Dermis blood vessel endothelial cell (primary cell): ENCODE data around the gene USP44. TPM values are rescaled to one million over a fixed set of nuclear protein-coding genes. Genes with fewer than 3 reads are reported as not detected.
"Not testable (repeated sequence)": the region's sequence is repeated elsewhere in the genome, so short reads cannot be mapped to it uniquely, and the experiment has no call there.

Source experiments
- DNase-seq: peaks from one replicate; pipeline ENCODE4 v3.0.0; 2010
- total RNA-seq: library from RNA; depleted of rRNA; stranded (reverse); fragments of >200 nt; gene quantifications from 2 replicates; pipeline ENCODE4 v1.2.3, GENCODE V29; 2014

Gene USP44
- 3.4 and 5.4 TPM in 2 replicates for total RNA-seq

DNA sequence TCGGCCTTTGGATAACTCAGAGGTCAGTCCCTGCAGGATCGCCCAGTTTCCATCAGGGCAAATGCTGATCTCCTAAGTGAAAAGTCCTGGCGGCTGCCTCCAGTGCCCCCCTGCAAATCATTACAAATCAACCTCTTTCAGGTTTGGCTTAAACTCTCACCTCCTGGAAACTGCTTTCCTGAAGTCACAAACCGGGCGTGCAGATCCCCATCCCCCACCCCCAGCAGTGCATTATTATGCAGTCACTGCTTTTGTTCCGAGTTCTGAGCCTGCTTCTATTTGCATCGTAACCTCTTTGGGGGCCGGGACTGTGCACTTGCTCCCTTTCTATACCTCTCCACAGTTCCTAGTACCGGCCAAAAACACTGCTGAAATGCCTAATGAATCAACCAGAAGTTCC is at the start of gene USP44:
Gene USP44, minus strand, starts transcription at position 172 of the 400 bp plus-strand sequence. CDS start 17,220 bp downstream, outside the sequence.
- DNase-seq = no peak

DNA sequence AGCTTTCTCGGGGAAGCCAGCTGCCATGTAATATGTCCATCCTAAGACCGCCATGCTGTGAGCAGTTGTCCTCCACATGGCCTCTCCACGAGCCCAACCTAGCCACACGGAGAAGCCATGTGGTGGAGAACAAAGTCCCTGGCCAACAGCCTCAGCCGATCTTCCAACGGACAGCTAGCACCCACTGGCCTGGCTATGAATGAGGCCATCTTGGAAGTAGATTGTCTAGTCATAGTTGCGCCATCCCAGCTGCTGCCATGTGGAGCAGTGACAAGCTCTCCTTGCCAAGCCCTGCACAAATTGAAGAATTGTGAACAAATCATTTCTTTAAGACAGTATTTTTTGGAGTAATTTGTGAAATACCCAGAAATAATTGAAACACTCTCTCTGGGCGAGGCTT is 49.3 kb upstream of the USP44 start:
- DNase-seq = no peak

DNA sequence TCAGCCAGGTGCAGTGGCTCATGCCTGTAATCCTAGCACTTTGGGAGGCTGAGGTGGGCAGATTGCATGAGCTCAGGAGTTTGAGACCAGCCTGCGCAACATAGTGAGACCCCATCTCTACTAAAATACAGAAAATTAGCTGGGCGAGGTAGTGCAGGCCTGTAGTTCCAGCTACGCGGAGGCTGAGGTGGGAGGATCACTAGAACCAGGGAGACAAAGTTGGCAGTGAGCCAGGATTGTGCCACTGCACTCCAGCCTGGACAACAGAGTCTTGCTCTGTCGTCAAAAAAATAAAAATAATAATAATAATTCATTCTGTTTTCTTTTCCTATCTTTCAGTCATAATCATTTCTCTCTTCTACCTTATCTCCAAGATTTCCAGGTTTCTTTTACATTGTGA is 48.6 kb upstream of the USP44 start:
- no peak for DNase-seq

DNA sequence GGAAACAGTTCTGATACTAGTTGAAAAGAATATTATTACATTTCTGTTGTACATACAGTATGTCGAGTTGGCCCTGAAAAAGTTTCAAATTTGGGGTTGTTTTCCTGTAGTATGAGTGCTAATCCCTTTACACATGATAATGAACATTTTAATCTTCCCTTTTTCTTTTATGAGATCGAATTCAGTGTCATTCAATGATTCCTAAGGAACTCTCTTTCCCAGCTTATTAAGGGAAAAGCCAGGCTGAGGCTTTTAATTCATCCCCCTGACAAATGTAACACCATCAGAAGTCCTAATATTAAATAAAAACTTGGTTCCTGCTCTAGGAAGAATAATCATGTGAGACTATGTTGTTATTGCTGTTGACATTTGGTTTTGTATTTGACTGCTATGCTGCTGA is 42.9 kb upstream of the USP44 start:
- no peak for DNase-seq

DNA sequence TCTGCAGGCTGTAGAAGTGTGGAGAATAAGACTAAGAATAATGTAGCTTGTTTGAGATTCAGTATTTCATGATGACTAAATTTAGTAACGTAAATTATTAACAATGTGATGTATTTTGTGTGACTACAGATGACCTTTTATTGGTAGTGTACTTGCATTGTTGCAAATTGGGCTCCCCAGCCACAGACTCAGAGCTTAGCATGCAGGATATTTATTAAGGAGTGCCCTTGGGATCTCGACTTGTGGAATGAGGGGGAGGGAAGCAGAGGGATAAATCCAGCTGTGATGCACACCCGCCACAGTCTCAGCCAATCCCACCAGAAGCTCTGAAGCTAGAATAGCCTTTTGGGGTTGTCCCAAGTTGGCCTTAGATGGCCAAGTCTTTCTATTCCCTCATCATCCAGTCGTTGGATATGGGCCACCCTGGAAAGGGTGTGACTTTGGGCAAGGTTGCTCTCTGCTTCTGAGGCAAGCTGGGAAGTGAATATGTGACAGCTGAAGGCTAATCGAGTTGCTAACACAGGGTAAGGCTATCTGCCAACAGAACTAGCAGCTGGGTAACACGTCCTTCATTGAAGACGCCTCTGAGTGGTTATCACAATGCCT is 42.1 kb upstream of the USP44 start:
- DNase-seq = no peak

DNA sequence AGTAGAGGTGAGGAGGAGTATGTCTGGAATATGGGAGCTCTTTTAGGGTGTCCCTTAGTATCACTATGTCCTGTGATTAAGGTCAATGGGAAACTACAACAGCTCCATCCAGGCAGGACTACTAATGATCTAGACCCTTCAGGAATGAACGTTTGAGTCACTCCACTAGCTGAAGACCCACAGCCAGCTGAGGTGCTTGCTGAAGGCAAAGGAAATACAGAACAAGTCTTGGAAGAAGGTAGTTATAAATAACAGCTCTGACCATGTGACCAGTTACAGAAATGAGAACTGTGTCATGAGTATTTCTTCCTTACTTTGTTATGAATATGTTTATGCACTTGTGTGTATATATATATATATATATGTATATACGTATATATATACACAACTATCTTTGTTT is 40.5 kb upstream of the USP44 start:
- peak; percentile 43 for DNase-seq

DNA sequence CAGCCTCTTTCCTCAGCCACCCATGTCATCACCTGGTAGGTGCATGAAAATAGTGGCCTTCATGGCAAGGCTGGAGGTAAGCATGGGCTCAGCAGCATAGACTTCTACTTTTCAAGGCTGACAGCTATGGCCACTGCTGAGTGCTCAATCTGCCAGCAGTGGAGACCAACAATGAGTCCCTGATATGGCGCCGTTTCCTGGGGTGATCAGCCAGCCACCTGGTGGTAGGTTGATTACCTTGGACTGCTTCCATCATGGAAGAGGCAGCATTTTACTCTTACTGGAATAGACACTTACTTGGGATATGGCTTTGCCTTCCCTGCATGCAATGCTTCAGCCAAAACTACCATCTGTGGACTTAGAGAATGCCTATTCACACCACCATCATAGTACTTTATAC is 39.5 kb upstream of the USP44 start:
- no peak for DNase-seq

DNA sequence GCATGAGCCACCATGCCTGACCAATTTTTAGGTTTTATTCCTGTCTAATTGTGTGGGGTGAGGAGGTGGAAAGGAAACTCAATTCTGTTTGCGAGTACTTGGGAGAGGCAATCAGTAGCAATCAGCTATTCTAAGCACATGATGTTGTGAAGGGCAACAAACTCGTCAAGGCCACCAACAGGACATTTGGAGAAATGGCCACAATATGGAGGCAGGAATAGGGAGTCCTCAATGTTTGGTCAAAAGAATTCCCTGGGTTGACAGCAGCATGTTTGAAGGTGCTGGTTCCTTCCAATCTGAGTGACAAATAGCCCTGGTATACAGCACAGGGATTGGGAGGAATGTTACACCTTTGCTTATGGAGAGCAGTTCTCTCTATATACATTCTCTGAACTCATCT is 32.7 kb upstream of the USP44 start:
- peak; percentile 11 for DNase-seq

DNA sequence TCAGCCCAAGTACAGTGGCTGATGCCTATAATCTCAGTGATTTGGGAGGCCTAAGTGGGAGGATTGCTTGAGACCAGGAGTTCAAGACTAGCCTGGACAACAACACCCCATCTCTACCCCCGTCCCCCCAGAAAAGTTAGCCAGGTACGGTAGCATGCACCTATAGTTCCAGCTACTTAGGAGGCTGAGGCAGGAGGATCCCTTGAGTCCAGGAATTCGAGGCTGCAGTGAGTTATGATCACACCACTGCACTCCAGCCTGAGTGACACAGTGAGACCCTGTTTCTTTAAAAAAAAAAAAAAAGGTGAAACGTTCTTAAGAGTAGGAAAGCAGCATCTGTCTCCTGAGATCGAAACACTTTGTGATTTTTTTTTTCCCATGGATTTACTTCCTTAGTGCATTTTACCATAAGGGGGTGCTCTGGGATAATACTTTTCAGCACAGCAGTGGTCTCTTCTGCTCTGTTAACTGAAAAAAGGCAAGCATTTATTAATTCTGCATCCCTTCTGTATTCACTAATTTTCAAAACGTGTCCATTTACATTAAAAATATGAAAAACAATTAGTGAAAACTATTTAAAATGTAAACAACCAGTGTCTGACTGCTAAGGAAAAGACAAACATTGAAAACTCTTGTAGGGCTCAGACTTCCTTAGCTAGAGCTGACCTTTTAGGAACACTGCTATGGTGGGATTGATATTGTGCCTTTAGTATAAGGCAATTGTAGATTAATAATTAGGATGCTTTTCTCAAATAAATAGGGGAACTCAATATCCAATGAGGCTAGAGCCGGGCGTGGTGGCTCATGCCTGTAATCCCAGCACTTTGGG is 31.2 kb upstream of the USP44 start:
- DNase-seq = peak; percentile 86

DNA sequence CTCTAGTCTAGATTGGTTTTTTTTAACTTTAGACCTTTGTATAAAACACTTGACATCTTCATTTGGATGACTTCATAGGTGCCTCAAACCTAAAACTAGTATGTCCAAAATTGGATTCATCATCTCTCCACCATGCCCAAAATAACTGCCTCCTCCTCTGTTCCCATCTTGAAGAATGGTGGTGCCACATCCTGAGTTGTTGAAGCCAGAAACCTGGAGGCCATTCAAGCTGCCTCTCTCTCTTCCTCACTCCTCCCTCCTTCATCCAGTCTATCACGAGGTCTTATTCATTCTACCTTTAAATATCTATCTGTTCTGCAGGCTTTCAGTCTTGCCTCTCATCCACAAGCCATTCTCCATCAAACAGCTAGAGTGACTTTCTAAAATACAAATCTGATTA is 26.5 kb upstream of the USP44 start:
- no peak for DNase-seq

DNA sequence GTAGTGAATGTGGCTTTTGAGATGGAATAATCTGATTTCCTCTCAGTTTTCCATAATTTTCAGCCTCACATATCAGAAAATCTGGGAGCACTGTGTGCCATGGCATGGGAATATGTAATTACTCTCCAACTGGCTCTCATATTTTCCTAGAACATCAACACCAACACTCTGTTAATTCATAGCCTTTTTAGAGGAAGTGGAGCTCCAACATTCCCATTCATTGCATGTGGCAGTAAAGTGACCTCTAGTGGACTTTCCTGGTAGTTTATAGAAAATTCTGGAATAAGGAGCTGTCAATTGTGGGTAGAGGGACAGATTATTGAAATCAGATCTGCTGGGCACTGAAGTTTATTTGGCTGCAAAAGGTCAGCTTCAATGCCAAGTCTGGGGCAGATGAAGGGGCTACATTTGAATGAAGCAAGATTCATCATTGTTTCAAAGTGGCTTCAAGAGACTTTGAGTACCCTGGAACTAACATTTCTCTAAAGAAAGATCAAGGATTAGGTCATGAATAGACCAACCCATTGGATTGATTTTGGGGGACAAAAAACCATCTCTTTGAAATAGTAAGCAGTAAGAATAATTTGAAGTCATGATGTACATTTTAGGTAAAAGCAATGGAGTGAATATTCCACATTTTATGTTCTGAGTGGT is 23.6 kb upstream of the USP44 start:
- peak; percentile 73 for DNase-seq

DNA sequence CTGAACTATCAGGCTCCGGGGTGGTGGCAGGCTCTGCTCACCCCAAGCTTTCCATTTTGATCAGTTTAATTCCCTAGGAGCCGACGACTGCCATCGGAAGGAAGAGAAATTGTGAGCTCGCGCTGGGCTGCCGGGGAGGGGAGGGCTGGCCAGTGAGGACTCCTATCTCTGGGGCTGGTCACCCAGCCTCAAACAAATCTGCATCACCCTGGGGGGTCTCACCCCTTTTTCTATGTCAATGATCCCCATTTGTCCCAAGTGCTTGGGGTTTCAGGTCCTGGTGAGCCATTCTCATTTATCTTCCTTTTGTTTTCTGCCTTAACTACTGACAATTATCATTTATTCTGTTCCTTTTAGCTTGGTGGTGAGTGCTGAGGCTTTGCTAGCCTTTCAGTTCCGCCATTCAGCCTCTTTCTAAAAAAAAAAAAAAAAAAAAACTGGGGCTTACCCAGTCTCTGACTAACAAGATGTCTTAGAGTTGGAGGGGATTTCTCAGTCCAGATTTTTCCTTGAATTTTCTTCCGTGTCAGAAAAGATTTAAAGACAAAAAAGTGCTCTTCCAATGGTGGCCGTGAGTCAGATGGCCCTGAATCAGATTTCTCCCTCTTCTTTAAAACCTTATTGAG is 22.8 kb upstream of the USP44 start:
- no peak for DNase-seq

DNA sequence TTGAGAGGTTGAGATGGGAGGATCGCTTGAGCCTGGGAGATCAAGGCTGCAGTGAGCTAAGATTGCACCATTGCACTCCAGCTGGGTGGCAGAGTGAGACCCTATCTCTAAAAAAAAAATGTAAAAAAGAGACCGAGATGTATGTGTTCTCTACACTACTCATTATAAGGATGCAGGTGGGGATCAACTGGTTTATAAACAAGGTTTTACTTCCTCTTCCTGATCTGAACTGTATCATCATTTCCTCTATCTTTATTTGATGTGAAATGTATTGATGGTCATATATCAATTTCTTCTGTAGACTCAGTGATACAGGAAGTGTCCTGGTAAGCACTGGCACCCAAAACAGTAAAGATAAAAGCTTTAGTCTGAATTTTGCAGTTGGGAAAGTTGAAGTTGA is 20.1 kb upstream of the USP44 start:
- DNase-seq = no peak

DNA sequence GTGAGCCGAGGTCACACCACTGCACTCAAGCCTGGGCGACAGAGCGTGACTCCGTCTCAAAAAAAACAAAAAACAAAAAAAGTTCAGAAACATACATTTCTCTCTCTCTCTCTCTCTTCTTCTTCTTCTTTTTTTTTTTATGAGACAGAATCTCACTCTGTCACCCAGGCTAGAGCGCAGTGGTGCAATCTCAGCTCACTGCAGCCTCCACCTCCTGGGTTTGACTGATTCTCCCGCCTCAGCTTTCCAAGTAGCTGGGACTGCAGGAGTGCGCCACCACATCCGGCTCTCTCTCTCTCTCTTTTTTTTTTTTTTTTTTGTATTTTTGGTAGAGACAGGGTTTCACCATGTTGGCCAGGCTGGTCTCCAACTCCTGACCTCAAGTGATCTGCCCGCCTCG is 16.8 kb upstream of the USP44 start:
- not testable (repeated sequence) for DNase-seq

DNA sequence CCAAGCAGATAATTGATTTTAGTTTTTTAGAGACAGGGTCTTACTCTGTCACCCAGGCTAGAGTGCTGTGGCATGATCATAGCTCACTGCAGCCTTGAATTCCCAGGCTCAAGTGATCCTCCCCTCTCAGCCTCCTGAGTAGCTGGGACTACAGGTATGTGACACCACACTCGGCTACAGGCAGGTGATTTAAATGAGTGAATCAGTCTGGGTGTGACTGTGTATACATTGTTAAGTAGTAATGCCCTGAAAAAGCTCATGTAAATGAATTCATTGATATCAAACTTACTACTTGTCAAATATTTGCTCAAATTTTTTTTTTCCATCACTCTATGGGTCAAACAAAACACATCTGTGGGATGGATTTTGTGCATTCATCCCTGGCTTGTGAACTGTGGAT is 6.3 kb upstream of the USP44 start:
- no peak for DNase-seq

DNA sequence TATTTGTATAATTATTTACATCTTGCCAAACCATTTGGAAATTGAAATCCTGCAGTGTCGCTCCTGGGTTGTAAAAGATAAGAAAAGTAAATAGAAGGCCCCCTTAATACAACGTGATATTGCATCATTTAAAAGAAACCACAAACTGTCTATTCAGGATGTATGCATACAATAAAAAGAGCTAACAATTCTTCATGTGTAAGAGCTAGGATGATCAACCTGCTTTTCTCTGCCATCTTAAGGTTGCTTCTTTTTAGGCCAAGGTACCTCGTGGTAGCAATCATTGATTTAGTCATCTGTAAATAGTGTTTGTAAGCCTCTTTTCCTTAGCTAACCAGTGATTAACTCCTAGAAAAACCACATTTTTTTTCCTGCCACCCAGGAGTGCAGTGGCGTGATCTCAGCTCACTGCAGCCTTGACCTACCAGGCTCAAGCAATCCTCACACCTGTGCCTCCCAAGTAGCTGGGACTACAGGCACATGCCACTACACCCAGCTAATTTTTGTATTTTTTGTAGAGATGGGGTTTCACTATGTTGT is 3.3 kb upstream of the USP44 start:
- no peak for DNase-seq

DNA sequence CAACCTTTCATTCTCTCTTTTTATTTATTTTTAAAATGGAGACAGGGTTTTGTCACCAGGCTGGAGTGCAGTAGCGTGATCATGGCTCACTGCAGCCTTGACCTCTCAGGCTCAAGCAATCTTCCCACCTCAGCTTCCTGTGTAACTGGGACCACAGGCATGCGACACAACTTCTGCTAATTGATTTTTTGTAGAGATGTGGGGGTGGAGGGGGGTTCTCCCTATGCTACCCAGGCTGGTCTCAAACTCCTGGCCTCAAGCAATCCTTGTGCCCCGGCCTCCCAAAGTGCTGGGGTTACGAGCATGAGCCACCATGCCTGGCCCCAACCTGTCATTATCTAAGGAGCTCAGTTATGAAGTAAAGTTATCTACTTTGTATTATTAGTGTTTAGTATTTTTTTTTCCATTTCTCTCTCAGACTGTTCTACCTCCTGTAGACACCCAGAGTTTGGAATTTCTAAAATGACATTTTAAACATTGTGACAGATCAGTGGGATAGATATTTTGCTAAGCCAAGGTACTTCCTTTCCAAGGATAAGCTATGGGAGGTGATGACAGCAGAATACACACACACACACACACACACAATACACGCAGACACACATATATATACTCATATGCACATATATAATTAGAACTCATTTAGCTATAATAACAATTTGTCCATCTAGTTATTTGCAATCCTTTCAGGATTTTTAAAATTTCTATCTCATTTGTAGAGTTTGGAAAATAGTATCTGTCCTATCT is 2.1 kb upstream of the USP44 start:
- no peak for DNase-seq

DNA sequence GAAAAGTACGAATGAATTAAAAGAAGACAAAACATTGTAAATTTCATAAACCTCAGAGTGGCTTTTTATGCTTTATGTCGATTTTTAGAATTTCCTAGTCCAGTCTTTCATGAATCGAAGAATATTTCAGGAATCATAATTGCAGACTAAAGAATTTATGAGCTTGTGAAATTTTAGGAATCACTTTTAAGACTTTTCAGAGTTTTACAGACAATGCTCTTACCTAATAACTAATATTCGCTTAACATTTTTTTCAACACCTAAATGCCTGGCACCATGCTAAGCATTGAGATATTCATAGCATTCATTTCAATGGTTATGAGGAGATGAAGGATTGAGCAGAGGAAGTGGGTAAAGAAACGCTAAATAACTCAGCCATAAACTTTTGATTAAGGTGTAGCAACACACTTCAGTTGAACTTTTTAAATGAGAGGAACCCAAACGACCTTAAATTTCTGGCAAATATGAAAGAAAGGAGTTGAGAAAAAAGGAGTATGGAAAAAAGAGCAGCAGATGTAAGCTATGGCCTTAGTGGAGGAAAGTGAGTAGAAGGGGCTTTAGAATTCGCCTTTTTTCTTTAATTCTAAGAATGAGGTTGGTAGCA is 739 bp upstream of the USP44 start:
- no peak for DNase-seq

DNA sequence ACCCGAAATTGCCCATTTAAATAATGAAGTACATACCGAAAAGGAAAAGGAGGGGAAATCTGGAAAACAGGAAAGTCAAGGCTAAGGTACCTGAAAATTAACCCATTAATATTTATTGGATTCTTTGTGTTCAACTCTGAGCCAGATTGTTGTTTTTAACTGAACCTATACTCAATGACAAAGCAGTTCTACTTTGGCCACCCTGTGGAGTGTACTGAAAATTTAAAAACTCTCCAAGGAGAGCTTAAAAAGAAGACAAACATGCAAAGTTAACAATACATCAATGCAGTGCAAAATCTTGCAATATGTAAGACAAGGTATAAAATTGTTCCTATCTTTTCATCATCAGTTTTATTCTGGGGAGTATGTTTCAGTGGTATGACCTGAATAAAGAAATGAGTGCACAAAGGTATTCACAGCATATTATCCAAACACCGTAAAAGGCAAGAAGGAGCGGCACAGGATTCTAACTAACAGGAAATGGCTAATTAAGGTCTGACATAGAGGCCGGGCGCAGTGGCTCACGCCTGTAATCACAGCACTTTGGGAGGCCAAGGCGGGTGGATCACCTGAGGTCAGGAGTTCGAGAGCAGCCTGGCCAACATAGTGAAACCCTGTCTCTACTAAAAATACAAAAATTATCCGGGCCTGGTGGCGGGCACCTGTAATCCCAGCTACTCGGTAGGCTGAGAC is 1.7 kb downstream of the USP44 start:
- DNase-seq = no peak

DNA sequence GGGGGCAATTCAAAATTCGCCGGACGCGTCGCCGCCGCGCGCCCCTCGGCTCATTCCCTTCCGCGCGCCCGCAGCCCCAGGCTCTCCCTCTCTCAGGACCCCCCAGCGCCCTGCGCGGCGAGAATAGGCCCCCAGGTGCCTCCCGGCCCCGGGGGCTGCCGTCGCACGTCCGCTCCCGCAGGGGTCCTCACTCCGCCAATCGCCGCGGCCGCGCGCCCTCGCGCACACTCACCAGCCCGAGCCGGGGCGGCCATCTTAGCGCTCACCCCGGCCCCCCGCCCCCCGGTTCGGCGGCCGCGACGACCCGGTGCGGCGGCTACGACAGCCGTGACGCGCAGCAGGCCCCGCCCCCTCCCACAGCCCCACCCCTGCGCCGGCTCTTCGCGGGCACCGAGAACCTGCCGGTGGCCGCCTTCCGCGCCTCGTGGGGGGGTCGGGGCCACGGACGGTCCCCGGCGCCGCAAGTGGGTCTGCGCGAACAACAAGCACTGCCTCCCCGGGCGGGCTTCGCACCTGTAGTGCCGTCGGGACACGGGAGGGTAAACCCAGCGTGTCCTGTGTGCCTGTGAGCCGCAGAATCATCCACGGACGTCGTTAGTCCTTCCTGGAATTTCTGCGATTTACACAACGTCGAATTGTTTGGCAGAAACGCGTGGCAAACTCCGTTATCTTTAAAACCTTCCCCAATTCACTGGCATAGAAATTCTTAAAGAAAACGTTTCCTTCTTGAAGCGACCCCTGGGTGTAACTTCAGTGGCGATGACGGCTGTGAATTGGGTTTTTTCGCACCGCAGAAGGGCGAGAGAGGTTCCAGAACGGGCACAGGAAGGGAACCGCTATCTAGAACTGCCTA is 2.5 kb downstream of the USP44 start:
- peak; percentile 58 for DNase-seq
